Right ventricle myocardium superior (tissue), 1 donor: Measurements from ENCODE around the gene CAMTA1. TPM values are rescaled to one million over a fixed set of nuclear protein-coding genes. Genes with fewer than 3 reads are reported as not detected.
A peak's percentile ranks its signal among the peaks of the same experiment; 100 is the strongest.

Experiments
- ATAC-seq: fragments of 200-7000 bp; cut with Tn5 transposase; one replicate; pipeline ENCODE4 v1.9.1; 2020; ENCODE audit warnings: mild to moderate bottlenecking; ENCODE audit not compliant: poor library complexity
- DNase-seq: peaks from one replicate; pipeline ENCODE4 v3.0.0-alpha.2; 2020
- intact Hi-C: fragments of 100-400 bp; cut with DNase I; formaldehyde crosslinking; loops from one replicate; pipeline ENCODE4 v1.11.2; 2022
- total RNA-seq: library from RNA; stranded (reverse); fragmentation: NEBNext Ultra II Directional; extraction: Animal tissue kit (Norgen Biotek cat#: 25700); gene quantifications from one replicate; pipeline ENCODE4 v1.2.1, GENCODE V29; 2021
- donor health status: DM: no; HTN: yes; CAD: no; lungs with severe emphysema.

The CAMTA1 gene
- total RNA-seq, 1 donor from 2014 or later: 153 TPM

DNA sequence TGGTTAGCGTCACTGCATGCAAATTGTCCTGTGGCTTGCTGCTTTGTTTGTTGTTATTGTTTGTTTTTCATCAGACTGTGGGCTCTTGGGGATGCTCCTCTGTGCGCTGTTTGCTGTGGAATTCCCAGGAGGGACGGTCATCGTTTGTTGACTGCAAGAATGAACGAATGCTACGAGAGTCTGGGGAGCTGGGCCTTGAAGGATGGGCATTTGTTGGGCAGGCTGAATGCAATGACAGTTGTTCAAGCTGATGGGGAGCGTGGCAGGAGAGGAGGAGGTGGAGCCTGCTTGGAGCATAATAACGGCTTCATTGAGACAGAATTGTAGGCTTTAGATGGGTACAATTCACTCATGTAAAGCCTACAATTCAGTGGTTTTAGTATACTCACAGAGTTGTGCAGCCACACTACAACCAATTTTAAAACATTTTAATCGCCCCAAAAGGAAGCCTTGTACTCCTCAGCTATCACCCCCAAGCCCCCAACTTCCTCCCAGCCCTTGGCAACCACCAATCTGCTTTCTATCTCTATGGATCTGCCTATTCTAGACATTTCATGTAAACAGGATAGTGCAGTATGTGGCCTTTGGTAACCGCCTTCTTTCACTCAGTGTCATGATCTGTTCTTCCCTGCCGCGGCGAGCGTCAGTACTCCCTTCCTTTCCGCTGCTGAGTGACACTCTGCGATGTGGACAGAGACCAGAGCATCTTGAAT, 190.2 kb downstream of the CAMTA1 start:
- DNase-seq (no peak), ATAC-seq (no peak)
- intact Hi-C loops: no loop called here

DNA sequence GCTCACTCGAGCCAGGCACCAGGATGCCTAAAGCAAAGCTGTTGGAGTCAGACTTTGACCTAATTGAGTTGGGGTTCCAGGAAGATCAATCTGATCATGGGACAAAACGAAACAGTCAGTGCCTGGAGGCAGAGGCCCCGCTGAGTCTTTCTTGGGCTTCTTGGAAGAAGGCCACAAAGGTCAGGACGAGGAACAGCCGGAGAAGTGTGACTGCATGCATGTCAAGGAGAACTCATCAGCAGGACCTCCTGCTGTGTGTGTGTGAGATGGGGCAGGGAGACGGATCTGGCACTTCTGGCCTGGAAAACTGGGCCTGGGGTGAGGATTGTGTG, 190.8 kb downstream of the CAMTA1 start:
- no peak for DNase-seq
- intact Hi-C loops: no loop called here
- ATAC-seq: no peak

DNA sequence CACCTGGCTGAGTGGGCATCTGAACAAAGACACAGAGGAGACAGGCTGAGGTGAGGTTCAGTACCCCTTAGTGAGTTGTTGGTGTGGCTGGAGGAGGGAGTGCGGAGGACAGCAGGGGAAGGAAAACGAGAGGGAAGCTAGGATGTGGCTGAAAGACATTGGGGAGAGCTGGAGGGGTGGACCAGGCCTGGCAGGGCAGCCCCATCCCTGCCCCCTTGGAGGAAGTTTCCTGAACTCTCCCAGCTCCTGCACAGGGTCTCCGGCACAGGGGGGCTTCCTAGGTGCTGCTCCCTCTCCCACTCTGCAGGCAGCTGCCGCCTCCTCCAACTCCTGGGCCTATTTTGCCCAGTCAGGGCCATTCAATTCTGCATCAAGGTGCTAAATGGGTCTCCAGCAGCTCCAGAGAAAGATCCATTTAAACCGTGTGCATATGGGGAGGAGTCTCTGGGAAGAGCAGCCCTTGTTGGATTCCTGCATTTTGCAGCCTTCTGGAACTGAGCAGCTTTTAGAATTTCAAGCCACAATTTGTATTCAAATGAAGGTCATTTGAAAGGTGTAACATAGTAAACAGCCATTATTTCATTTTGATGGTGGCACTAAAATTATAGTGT, 193.9 kb downstream of the CAMTA1 start:
- intact Hi-C loops: no loop called here
- ATAC-seq: no peak
- DNase-seq: no peak

DNA sequence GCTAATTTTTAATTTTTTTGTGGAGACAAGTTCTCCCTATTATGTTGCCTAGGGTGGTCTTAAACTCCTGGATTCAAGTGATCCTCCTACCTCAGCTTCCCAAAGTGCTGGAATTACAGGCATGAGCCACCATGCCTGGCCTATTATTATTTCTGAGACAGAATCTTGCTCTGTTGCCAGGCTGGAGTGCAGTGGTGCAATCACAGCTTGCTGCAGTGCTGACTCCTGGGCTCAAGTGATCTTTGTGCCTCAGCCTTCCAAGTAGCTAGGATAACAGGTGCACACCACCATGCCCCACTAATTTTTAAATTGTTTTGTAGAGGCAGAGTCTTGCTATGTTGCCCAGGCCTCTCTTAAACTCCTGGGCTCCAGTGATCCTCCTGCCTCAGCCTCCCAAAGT, 196.3 kb downstream of the CAMTA1 start:
- ATAC-seq (no peak), DNase-seq (no peak)
- intact Hi-C loops: no loop called here

DNA sequence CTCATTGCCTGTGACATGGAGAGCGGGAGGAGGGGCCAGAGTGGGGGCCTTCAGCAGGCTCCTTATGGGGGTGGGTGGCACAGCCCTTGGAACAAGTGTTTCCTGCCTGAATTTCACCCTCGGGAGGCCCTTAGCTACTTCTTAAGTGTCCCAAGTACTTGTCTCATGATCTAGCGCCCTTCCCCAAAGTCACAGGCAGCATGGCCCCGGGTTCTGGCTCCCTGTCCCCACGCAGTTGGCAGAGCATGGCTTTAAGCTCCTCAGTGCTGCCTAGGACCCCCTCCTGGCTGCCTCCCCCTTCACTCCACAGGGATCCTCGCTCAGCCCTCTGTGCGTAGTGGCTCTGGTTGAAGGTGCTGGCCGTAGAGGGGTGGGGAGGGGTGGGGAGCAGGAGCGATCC, 197.2 kb downstream of the CAMTA1 start:
- intact Hi-C loops: no loop called here
- ATAC-seq: no peak
- DNase-seq: no peak

DNA sequence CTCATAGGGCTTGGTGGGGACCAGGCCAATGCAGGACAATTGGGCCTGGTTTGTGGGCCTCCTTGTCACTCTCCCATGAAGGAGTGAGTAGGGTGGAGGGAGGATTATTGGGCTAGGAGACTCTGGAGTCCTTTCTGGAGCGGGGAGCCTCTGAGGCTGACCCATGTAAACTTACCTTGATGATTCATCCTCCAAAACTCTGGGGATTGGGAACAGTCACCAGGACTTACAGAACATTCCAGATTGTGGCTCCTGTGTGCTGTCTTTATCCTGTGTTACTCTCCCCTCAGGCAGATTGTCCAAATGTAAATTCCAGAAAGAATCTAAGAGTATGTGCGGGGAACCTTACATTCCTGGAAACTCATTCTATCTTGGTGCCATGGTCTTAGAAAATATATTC, 197.6 kb downstream of the CAMTA1 start:
- no peak for DNase-seq
- ATAC-seq: no peak
- intact Hi-C loops: no loop called here

DNA sequence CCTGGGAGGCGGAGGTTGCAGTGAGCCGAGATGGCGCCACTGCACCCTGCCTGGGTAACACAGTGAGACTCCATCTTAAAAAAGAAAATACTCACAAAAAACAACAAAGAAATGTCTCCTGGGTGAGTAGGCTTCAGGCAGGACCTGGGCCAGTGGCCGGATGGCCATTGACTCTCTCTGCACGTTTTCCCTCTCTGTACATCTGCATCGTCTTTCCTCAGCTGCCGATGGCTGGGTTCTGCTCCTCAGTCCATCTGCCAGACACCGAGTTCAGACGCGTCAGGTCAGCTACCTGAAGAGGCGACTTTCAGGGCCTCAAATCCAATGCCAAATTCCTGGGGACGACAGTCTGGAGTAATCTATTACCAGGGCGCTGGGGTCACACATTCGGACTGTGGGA, 199.3 kb downstream of the CAMTA1 start:
- DNase-seq (no peak), ATAC-seq (no peak)
- intact Hi-C loops: no loop called here

DNA sequence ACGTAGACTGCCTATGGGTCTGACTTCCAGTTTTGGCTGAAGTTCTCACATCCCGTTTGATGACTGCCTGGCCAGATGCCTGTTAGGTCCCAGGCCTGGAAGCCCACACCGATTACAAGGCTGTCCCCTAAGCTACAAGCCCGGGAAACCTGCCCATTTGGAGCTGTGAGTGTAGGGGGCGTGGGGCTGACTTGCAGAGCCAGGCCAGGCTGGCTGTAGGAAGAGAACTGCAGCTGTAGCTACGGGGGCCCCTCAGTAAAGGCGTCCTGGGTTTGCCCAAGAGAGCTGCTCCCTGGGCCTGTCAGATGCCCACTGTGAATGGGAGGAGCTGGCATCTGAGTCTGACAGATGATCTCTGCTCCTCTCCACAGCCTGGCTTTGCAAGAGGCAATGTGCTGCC, 199.7 kb downstream of the CAMTA1 start:
- DNase-seq (no peak), ATAC-seq (no peak)
- intact Hi-C loops: no loop called here

DNA sequence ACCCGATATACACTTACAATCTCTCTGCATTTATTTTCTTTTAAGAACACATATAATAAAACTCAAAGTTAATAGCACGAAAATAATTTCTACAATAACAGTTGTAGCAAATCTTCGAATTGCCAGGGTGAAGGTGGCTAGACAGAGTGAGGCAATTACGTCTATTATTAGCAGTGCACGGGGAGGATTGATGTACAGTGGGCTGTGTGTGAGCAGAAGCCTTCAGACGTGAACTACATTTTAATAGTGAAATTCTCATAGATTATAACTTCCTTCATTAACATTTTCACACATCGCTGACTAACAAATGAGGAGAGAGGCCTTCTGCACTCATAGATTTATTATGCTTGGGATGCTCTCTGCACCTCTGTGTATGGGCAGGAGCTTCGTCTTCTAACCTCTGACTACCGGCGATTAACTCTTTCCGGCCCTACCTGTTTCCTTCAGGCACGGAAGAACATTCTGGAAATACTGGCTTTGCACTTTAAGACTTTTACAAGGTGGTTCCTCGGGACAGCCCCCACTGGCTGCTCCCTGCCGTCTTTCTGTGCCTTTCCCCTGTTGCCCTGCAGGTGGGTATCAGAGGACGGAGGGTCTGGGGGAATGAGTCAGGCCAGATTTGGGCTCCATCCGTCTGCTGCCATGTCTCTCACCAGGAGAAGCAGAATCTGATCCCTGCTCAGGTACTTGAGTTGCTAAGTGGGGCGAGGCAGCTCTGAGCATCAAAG, 200.5 kb downstream of the CAMTA1 start:
- ATAC-seq (no peak), DNase-seq (no peak)
- intact Hi-C loops: no loop called here

DNA sequence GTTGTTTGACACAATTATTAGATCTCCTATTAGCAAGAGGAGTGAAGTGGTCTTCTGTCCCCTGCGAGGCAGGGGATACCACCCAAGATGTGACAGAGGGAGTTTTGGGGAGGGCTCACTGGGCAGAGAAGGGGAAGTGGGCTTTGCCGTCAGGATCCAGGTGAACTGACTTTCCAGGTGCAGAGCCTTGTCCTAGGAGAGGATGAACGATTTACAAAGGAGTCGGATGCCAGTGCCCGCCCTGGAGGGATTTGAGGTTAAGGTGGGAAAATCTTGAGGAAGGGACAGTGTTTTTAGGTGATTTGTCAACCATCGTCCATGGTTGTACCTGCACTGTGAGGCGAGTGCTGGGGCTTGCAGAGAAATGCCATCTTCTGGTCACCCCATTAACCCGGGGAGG, 201.0 kb downstream of the CAMTA1 start:
- intact Hi-C loops: no loop called here
- no peak for ATAC-seq

DNA sequence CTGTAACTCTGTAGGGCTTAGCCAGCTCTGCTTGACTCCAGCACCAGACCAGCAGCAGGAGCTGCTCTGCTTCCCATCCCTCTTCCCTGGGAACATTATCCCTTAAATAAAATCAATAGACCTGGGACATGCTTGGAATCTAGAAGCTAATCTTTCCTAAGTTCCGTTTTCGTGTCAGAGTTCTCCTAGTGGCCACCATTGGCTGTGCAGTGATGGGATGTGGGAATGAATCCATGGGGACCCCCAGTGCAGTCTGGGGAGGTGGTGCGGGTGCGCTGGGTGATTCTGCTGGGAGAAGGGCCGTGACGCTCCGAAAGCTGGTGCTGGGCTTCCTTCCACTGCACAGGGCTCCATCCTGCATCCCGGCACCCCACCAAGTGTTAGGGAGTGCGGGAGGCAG, 202.7 kb downstream of the CAMTA1 start:
- DNase-seq (no peak), ATAC-seq (no peak)
- intact Hi-C loops: no loop called here

More for the DNA sequence above, 201.0 kb downstream of the CAMTA1 start:
- no peak for DNase-seq

DNA sequence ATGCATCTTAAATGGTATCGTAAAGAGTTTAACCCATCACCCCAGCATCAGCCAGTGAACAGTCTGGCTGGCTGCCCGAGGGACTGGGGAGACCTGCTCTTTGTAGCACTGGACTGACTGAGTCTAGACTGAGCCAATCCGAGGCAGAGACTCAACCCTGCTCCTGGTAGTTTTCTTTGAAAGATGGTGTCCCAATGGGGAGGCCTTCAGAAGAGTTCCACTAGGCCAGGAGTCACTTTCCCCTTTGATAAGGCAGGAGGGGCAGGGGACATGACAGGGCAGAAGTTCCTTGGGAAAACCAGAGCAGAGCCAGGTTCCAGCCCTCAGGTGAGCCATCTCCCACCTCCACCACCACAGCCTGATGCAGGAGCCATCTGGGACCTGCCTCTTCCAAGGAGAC, 203.5 kb downstream of the CAMTA1 start:
- DNase-seq (no peak), ATAC-seq (no peak)
- intact Hi-C loops: no loop called here

DNA sequence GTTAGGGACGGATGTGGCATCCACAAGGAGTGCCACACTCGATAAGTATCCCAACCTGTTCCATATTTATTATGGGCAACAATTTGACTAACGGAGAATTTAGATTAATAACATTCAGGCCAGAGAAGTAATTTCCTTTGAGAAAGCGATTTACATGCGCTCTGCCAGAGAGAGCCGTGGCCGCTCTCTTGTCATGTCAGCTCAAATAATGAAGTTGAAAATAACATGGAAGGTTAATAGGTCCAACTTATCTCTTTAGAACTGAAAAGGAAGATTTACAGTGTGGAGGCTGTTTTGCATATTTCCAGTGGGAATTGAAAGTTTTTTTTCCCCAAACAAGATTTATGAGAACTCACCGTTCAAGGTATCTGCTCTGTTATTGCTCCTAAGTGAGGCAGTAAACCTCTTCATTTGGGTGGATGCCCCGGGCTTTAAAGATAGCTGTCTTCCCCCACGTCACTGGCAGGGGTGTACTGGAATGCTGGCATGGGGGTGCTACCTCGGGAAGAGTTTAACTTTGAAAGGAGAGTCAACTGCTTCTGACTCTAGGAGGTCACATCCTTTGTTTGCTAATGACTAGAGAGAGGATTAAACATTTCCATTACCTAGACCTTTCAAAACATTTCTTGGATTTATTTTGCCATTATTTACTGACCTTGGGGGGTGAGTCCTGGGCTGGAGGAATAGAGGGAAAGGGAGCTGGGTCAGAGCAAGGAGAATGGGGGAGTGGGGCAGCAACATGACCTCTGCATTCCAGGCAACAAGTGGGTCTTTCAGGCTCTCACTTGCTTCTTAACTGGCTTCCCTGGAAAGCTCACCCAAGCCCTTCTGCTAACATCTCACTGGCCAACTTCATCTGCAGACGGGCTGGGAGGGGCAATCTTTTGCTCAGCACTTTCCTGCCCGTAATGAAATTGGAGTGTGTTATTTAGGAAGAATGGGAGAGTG, 204.2 kb downstream of the CAMTA1 start:
- no peak for DNase-seq
- intact Hi-C loops: no loop called here

DNA sequence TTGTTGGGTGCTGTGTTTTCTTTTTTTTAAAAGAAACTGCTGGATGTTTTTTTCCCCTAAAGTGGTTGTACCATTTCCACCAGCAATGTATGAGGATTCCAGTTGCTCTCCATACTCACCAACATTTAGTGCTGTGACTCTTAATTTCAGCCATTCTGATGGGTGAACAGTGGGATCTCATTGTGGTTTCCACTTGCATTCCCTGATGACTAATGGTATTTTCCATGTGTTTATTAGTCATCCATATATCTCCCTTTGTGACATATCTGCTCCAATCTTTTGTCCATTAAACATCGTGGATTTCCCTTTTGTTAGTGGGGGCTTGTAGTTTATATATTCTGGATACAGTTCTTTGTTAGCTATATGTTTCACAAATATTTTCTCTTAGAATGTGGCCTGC, 206.0 kb downstream of the CAMTA1 start:
- intact Hi-C loops: no loop called here
- DNase-seq (no peak), ATAC-seq (no peak)

More for the DNA sequence above, 204.2 kb downstream of the CAMTA1 start:
- ATAC-seq: no peak

DNA sequence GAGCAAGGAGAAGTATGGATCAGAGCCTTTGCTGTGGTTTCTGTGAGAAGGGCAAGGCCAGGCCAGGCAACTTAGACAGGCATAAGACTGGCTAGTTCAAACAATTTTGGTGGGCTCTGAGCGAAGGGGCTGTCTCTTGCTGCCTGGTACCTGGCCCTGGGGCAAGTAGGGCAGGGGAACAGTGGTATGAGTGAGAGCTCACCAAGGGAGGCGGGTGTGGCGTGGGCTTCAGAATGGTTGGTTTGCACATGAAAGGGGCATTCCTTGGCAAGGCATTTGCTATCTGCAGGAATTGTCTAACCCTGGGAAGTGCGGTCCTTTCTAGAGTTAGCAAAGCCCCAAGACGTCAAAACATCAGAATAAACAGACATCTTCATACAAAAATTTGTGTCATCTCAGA, 210.5 kb downstream of the CAMTA1 start:
- ATAC-seq: no peak
- no peak for DNase-seq
- intact Hi-C loops: loop anchor here (5.0 kb wide), 1 partner anchor 77 kb away; no protein-coding TSS in a partner anchor

DNA sequence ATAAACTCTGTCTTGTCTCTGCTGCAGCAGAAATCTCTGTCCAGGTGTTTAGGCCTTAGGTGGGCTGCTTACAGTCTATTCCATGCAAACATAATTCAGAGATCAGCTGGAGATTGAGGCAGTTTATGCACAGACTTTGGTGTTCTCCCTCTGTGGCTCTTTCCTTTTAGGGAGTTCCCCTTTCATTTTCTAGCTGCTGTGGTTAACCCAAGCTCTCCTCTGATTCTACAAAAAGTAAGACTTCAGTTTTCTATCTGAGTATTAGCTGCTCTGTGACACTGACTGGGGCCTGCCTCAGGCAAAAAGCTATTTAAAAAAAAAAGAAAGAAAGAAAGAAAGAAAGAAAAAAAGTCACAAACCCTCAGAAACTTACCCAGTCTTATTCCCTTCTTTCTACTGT, 211.1 kb downstream of the CAMTA1 start:
- intact Hi-C loops: loop anchor here (5.0 kb wide), 1 partner anchor 76 kb away; no protein-coding TSS in a partner anchor
- ATAC-seq (no peak), DNase-seq (no peak)

DNA sequence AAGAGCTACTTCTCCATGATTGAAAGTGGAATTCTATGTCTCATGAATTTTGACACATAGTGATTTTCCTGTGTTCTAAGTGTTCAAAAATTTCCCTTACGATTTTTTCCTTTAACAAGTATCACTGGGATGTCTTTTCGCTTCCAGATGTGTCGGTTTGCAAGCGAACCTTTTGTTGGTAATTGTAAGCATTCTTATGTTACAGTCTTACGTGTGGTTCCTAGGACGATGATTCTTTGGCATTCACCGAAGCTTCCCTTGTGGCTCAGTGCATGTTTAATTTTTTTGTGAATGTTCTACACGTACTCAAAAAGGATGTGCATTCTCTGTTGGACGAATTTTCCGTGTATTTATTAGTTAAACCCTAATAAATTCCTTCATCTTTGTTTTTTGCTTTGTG, 211.6 kb downstream of the CAMTA1 start:
- no peak for ATAC-seq
- intact Hi-C loops: loop anchor here (5.0 kb wide), 1 partner anchor 75 kb away; no protein-coding TSS in a partner anchor
- DNase-seq: no peak

DNA sequence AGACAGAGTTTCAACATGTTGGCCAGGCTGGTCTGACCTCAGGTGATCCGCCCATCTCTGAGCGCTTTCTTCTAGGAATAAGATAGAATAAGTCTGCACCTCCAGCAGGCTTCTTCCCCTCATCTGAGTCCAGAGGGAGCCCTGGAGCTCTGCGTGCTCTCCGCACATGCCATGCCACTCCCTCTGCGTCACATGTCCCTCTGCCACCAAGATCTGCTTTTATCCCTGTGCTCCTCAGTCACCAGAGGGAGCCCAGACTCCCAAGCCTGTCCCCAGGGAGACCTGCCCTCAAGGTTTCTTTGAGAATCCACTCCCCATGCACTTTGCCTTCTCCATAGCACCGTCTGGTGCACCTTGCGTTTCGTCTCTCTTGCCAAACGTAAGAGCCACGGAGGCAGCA, 213.0 kb downstream of the CAMTA1 start:
- ATAC-seq (peak; percentile 93), DNase-seq (no peak)
- intact Hi-C loops: loop anchor here (5.0 kb wide), 1 partner anchor 74 kb away; no protein-coding TSS in a partner anchor

DNA sequence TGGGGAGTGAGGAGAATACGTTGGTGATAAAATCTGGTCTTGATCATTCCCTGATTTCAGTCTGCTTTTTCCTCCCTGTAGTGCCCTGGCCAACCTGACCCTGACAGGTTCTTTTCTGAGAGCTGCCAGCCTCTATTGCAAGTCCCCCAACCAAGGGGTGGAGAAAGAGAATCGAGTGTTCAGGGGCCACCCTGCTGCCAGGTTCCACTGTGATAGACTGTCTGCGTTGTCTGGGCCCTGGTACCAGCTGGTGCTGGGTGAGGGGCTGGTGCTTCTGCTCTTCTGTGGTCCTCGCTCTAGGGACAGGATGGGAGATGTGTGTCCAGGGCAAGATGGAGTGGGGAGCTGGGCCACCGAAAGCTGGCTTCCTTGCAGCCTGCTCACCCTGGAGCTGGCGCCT, 214.6 kb downstream of the CAMTA1 start:
- intact Hi-C loops: loop anchor here (5.0 kb wide), 1 partner anchor 72 kb away; no protein-coding TSS in a partner anchor
- no peak for ATAC-seq

More for the DNA sequence above, 214.6 kb downstream of the CAMTA1 start:
- DNase-seq: no peak
